ENCODE measurements around the gene SP7. TPM values are rescaled to one million over a fixed set of nuclear protein-coding genes. Genes with fewer than 3 reads are reported as not detected.

Gene SP7
- polyA plus RNA-seq, 3 donors from 2014 or later = not detected

Other genes with a start within 250 kb of the SP7 start
- gene IGFBP6, start 238.7 kb downstream of the SP7 start, polyA plus RNA-seq = 1 to 10 TPM in 1 of 3 donors, under 1 TPM in 1, not detected in 1; 0.69 to 2.1 TPM
- gene SOAT2, start 232.9 kb downstream of the SP7 start, polyA plus RNA-seq = not detected
- gene ZNF740, start 155.6 kb downstream of the SP7 start, polyA plus RNA-seq = 1 to 10 TPM; 2.0 to 5.1 (median 2.6) TPM
- 1 to 10 TPM in 2 of 3 donors, under 1 TPM in 1; 0.85 to 3.8 (median 2.6) TPM for gene CSAD, start 155.4 kb downstream of the SP7 start, polyA plus RNA-seq
- gene ITGB7, start 129.1 kb downstream of the SP7 start, polyA plus RNA-seq = 100 to 1,000 TPM; 289 to 390 (median 389) TPM
- 10 to 100 TPM in 1 of 3 donors, 1 to 10 TPM in 2; 2.9 to 10.1 (median 4.7) TPM for gene RARG, start 104.1 kb downstream of the SP7 start, polyA plus RNA-seq
- gene ESPL1, start 68.1 kb downstream of the SP7 start, polyA plus RNA-seq = under 1 TPM in 1 of 3 donors, not detected in 2; 0.53 TPM
- gene PFDN5, start 40.8 kb downstream of the SP7 start, polyA plus RNA-seq = 1,000 to 10,000 TPM in 1 of 3 donors, 100 to 1,000 TPM in 2; 829 to 1,850 (median 845) TPM
- gene MYG1, start 36.7 kb downstream of the SP7 start, polyA plus RNA-seq = 10 to 100 TPM; 51.3 to 78.7 (median 64.0) TPM
- 10 to 100 TPM; 27.5 to 46.8 (median 46.0) TPM for gene AAAS, start 14.7 kb downstream of the SP7 start, polyA plus RNA-seq
- 10 to 100 TPM in 1 of 3 donors, 1 to 10 TPM in 2; 3.4 to 12.2 (median 4.8) TPM for gene SP1, start 43.8 kb upstream of the SP7 start, polyA plus RNA-seq
- under 1 TPM in 1 of 3 donors, not detected in 2; 0.19 TPM for gene AMHR2, start 87.5 kb upstream of the SP7 start, polyA plus RNA-seq
- 1,000 to 10,000 TPM in 1 of 3 donors, 100 to 1,000 TPM in 2; 527 to 1,019 (median 714) TPM for gene PRR13, start 105.4 kb upstream of the SP7 start, polyA plus RNA-seq
- 100 to 1,000 TPM in 1 of 3 donors, 10 to 100 TPM in 2; 79.2 to 102 (median 92.2) TPM for gene PCBP2, start 115.7 kb upstream of the SP7 start, polyA plus RNA-seq
- 1 to 10 TPM in 2 of 3 donors, not detected in 1; 1.2 to 2.7 TPM for gene MAP3K12, start 163.1 kb upstream of the SP7 start, polyA plus RNA-seq
- 10 to 100 TPM; 11.5 to 28.9 (median 28.8) TPM for gene TARBP2, start 164.9 kb upstream of the SP7 start, polyA plus RNA-seq
- not detected for gene NPFF, start 171.1 kb upstream of the SP7 start, polyA plus RNA-seq

All from immature natural killer cell (primary cell).